Activated CD8-positive, alpha-beta T cell treated with anti-CD3 and anti-CD28 coated beads for 36 hours (primary cell): ENCODE results near the gene OR7C1. TPM values are rescaled to one million over a fixed set of nuclear protein-coding genes. Genes with fewer than 3 reads are reported as not detected.

Source experiments
- total RNA-seq, 2 experiments: library from RNA; stranded (reverse); gene quantifications; one replicate each; pipeline ENCODE4 v1.2.3, GENCODE V29; 2021

Gene OR7C1
- total RNA-seq, 2 experiments from 2014 or later = not detected

Other genes starting within 250 kb of the OR7C1 start
- gene ADGRE3, start 160.3 kb downstream of the OR7C1 start, total RNA-seq = not detected
- gene ZNF333, start 145.1 kb downstream of the OR7C1 start, total RNA-seq = 10 to 100 TPM; 12.2 to 14.0 TPM
- gene ADGRE2, start 56.6 kb downstream of the OR7C1 start, total RNA-seq = under 1 TPM; 0.43 to 0.83 TPM
- not detected for gene OR7A5, start within 50 bp of the OR7C1 start, total RNA-seq
- gene OR7A10, start 13.7 kb upstream of the OR7C1 start, total RNA-seq = not detected
- not detected for gene OR7A17, start 50.9 kb upstream of the OR7C1 start, total RNA-seq
- not detected for gene OR7C2, start 106.3 kb upstream of the OR7C1 start, total RNA-seq
- not detected for gene SLC1A6, start 144.7 kb upstream of the OR7C1 start, total RNA-seq
- gene CASP14, start 214.3 kb upstream of the OR7C1 start, total RNA-seq = not detected
- not detected for gene OR1I1, start 247.0 kb upstream of the OR7C1 start, total RNA-seq